K562 (cell line): ENCODE measurements around the gene BCAN. TPM values are rescaled to one million over a fixed set of nuclear protein-coding genes. Genes with fewer than 3 reads are reported as not detected.

Experiments used
- ARID4B ChIP-seq: sonication (generic); formaldehyde crosslinking; IDR thresholded peaks from 2 replicates; pipeline ENCODE4 v1.8.0; 2022; ENCODE audit warnings: mild to moderate bottlenecking, missing genetic modification reagents
- ATF7 ChIP-seq: fragments of 450-650 bp; IDR thresholded peaks from 2 replicates; pipeline ENCODE4 v1.7.1; 2014; ENCODE audit warnings: mild to moderate bottlenecking, moderate library complexity
- COPS2 ChIP-seq: fragments of 450-650 bp; conservative IDR thresholded peaks from 2 replicates; pipeline ENCODE4 v1.6.1; 2016; ENCODE audit warnings: mild to moderate bottlenecking, moderate library complexity
- DIDO1 ChIP-seq: fragments of 450-650 bp; IDR thresholded peaks from 2 replicates; pipeline ENCODE4 v1.6.1; 2016; ENCODE audit warnings: low read depth, missing biosample characterization, missing genetic modification characterization
- EGR1 ChIP-seq: fragments of 450-650 bp; conservative IDR thresholded peaks from 2 replicates; pipeline ENCODE4 v1.6.1; 2017; ENCODE audit warnings: mild to moderate bottlenecking
- ELF2 ChIP-seq: fragments of 250-450 bp; sonication (Bioruptor Pico); IDR thresholded peaks from 2 replicates; pipeline ENCODE4 v1.5.0; 2021; ENCODE audit warnings: mild to moderate bottlenecking
- FOXA1 ChIP-seq: fragments of 450-650 bp; IDR thresholded peaks from 2 replicates; pipeline ENCODE4 v1.6.1; 2016; ENCODE audit warnings: mild to moderate bottlenecking, borderline replicate concordance
- KLF16 ChIP-seq: IDR thresholded peaks from 2 replicates; pipeline ENCODE4 v1.6.1; 2016; ENCODE audit warnings: antibody characterized with exemption
- NELFE ChIP-seq: IDR thresholded peaks from 2 replicates; pipeline ENCODE4 v1.6.1; 2011; ENCODE audit warnings: mild to moderate bottlenecking; ENCODE audit not compliant: insufficient read depth, insufficient read length
- RBFOX2 ChIP-seq: fragments of 200-400 bp; formaldehyde crosslinking; IDR thresholded peaks from 2 replicates; pipeline ENCODE4 v1.6.1; 2017; ENCODE audit warnings: low read depth, mild to moderate bottlenecking, low read length, moderate library complexity
- ZNF212 ChIP-seq: fragments of 450-650 bp; formaldehyde crosslinking; IDR thresholded peaks from 2 replicates; pipeline ENCODE4 v1.4.0; 2020; ENCODE audit warnings: mild to moderate bottlenecking
- ZNF3 ChIP-seq: fragments of 250-450 bp; sonication (Bioruptor Pico); IDR thresholded peaks from 2 replicates; pipeline ENCODE4 v1.5.0; 2021; ENCODE audit warnings: mild to moderate bottlenecking, moderate library complexity
- ZNF436 ChIP-seq: fragments of 250-450, 450-650 bp; sonication (Bioruptor Pico); formaldehyde crosslinking; IDR thresholded peaks from 2 replicates; pipeline ENCODE4 v1.7.0; 2020; ENCODE audit warnings: mild to moderate bottlenecking
- polyA plus RNA-seq, 8 experiments: library from polyadenylated mRNA; depleted of rRNA in 4 of 8; stranded (reverse) in 5 of 8; unstranded in 3 of 8; fragments of >200 nt; fragmentation: Nextera tagmentation in 2 of 8; fragmentation: Illumina TruSeq in 1 of 8; extraction: Ambion mirVana in 2 of 8; extraction: Trizol in 1 of 8; gene quantifications; 2 replicates each; pipeline versions ENCODE4 v1.2.1 to v1.2.3, GENCODE V29; 2011 to 2014; ENCODE audit warnings: inconsistent platforms in 1 of 8, missing spikeins in 1 of 8
- total RNA-seq, 7 experiments: library from RNA; depleted of rRNA in 6 of 7; stranded (reverse); fragments of >200 nt in 6 of 7; fragmentation: Illumina TruSeq in 2 of 7; extraction: Trizol in 2 of 7; gene quantifications; 2 replicates each; pipeline versions ENCODE4 v1.2.1 to v1.2.3, GENCODE V29; 2011 to 2021; ENCODE audit warnings: low replicate concordance in 1 of 7
- TF ChIP-seq, protein P1 (sequence below): fragments of 250-450 bp; sonication (Bioruptor Pico); IDR thresholded peaks from 2 replicates; pipeline ENCODE4 v1.4.0; 2020
- TF ChIP-seq, protein P2 (sequence below), 2 experiments: fragments of 450-650 bp in 1 of 2; sonication (generic) in 1 of 2; formaldehyde crosslinking in 1 of 2; IDR thresholded peaks in 1 of 2; conservative IDR thresholded peaks in 1 of 2; 2 replicates each; pipeline versions ENCODE4 v1.6.1 to v1.8.1; 2016 to 2023; ENCODE audit warnings: mild to moderate bottlenecking in 2 of 2, moderate library complexity in 2 of 2, inconsistent platforms in 1 of 2, missing genetic modification reagents in 1 of 2
- TF ChIP-seq, protein P3 (sequence below): fragments of 250-450 bp; sonication (Bioruptor Pico); IDR thresholded peaks from 2 replicates; pipeline ENCODE4 v1.5.0; 2021

Gene BCAN
- total and polyA plus RNA-seq, 9 of the 15 experiments (the other 6 are each of a cell fraction or from before 2014, with no cell fraction given) = 0.04 to 0.33 (median 0.14) TPM; not detected in 5

DNA sequence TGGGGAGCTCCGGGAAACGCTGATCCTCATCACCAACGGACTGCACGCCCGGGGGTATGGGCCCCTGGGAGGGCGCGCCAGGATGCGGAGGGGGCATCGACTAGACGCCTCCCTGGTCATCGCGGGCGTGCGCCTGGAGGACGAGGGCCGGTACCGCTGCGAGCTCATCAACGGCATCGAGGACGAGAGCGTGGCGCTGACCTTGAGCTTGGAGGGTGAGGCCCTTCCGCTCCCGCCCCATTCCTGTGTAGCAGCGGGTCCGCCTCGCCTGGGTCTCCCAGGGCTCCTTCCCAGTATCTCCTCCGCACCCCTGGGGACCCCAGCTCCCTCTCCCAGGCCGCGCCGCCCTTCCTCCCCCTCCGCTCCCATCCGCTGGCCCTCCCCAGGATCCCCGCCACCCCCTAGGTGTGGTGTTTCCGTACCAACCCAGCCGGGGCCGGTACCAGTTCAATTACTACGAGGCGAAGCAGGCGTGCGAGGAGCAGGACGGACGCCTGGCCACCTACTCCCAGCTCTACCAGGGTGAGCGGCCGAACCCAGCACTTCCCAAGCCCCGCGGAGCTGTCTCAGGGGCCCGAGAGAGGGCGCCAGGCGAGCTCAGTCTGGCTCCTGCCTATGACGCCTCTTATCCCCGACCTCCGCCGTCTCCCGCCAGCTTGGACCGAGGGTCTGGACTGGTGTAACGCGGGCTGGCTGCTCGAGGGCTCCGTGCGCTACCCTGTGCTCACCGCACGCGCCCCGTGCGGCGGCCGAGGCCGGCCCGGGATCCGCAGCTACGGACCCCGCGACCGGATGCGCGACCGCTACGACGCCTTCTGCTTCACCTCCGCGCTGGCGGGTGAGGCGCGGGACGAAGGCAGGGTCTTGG, 17.7 kb upstream of the BCAN start (continued):
- TF ChIP-seq, protein P1, sequence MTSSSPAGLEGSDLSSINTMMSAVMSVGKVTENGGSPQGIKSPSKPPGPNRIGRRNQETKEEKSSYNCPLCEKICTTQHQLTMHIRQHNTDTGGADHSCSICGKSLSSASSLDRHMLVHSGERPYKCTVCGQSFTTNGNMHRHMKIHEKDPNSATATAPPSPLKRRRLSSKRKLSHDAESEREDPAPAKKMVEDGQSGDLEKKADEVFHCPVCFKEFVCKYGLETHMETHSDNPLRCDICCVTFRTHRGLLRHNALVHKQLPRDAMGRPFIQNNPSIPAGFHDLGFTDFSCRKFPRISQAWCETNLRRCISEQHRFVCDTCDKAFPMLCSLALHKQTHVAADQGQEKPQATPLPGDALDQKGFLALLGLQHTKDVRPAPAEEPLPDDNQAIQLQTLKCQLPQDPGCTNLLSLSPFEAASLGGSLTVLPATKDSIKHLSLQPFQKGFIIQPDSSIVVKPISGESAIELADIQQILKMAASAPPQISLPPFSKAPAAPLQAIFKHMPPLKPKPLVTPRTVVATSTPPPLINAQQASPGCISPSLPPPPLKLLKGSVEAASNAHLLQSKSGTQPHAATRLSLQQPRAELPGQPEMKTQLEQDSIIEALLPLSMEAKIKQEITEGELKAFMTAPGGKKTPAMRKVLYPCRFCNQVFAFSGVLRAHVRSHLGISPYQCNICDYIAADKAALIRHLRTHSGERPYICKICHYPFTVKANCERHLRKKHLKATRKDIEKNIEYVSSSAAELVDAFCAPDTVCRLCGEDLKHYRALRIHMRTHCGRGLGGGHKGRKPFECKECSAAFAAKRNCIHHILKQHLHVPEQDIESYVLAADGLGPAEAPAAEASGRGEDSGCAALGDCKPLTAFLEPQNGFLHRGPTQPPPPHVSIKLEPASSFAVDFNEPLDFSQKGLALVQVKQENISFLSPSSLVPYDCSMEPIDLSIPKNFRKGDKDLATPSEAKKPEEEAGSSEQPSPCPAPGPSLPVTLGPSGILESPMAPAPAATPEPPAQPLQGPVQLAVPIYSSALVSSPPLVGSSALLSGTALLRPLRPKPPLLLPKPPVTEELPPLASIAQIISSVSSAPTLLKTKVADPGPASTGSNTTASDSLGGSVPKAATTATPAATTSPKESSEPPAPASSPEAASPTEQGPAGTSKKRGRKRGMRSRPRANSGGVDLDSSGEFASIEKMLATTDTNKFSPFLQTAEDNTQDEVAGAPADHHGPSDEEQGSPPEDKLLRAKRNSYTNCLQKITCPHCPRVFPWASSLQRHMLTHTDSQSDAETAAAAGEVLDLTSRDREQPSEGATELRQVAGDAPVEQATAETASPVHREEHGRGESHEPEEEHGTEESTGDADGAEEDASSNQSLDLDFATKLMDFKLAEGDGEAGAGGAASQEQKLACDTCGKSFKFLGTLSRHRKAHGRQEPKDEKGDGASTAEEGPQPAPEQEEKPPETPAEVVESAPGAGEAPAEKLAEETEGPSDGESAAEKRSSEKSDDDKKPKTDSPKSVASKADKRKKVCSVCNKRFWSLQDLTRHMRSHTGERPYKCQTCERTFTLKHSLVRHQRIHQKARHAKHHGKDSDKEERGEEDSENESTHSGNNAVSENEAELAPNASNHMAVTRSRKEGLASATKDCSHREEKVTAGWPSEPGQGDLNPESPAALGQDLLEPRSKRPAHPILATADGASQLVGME = no peak
- TF ChIP-seq FOXA1 = no peak
- TF ChIP-seq ELF2 (CRISPR knock-in tag) = no peak
- no peak for TF ChIP-seq ZNF3 (CRISPR knock-in tag)
- TF ChIP-seq DIDO1 (tag) = peak; percentile 61; the same call in 1 of the 2 replicates
- no peak for TF ChIP-seq KLF16
- TF ChIP-seq, protein P2, sequence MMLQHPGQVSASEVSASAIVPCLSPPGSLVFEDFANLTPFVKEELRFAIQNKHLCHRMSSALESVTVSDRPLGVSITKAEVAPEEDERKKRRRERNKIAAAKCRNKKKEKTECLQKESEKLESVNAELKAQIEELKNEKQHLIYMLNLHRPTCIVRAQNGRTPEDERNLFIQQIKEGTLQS (IDR thresholded peaks at IDR 0.05) = no peak
- TF ChIP-seq, protein P2 (CRISPR knock-in tag; conservative IDR thresholded peaks at IDR 0.05) = no peak
- TF ChIP-seq, protein P3, sequence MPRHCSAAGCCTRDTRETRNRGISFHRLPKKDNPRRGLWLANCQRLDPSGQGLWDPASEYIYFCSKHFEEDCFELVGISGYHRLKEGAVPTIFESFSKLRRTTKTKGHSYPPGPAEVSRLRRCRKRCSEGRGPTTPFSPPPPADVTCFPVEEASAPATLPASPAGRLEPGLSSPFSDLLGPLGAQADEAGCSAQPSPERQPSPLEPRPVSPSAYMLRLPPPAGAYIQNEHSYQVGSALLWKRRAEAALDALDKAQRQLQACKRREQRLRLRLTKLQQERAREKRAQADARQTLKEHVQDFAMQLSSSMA (CRISPR knock-in tag) = no peak
- TF ChIP-seq ARID4B (CRISPR knock-in tag) = no peak; the same call in none of the 2 replicates
- TF ChIP-seq RBFOX2 = peak; percentile 87
- no peak for TF ChIP-seq ZNF212 (CRISPR knock-in tag)
- TF ChIP-seq ZNF436 = no peak
- no peak for TF ChIP-seq COPS2
- no peak for TF ChIP-seq EGR1
- no peak for TF ChIP-seq NELFE
- peak; percentile 73 for TF ChIP-seq ATF7
